ENCODE results near the gene SOST.
A peak's percentile ranks its signal among the peaks of the same experiment; 100 is the strongest.

The SOST gene

DNA sequence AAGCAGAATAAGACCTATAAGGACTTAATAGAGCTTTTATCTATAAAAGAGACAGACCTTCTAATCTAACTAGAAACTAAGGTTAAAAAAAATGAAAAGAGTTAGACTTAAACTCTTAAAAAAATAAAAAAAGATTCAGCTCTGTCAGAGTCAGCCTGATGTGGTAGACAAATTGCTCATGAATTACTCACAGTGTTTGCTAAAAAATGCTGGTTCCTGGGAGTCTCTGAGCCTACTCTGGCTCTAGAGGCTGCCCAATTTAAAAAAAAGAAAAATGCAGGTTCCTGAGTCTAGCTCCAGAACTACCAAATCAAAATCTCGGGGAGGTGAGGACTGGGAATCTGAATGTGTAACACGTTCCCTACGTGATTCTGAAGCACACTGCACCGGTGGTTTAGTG lies 18.1 kb downstream of the SOST start:
- DNase-seq, result peak; percentile 29

DNA sequence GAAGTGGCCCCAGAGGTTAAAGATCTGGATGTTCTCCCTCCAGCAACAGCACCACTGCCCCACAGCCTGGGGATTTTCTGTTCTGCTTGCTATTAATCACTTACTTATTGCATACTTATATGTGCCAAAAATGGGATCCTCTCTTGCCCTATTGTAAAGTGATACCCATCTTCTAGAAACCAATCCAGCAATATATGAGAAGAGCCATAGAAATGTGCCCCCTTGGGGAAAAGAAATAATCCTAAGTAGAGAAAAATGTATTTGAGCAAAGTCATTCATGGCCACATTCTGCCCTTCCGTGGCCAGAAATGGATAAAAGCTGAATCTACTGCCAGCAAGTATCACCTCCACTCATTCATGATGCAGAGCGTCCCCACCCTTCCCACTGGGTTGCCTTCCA lies 20.9 kb downstream of the SOST start:
- DNase-seq, result no peak

DNA sequence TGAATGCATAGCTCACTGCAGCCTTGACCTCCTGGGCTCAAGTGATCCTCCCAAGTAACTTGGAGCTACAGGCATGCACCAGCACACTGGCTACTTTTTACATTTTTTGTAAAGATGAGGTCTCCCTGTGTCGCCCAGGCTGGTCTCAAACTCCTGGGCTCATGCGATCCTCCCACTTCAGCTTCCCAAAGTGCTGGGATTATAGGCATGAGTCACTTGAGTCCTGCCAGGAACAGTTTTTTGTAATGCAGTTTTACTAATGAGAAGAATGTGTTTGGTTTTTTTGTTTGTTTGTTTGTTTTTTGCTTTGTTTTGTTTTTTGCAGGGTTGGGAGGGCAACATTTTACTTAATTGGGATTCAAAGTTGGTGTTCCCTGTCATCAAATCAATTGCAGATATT lies 22.2 kb downstream of the SOST start:
- no peak for DNase-seq

DNA sequence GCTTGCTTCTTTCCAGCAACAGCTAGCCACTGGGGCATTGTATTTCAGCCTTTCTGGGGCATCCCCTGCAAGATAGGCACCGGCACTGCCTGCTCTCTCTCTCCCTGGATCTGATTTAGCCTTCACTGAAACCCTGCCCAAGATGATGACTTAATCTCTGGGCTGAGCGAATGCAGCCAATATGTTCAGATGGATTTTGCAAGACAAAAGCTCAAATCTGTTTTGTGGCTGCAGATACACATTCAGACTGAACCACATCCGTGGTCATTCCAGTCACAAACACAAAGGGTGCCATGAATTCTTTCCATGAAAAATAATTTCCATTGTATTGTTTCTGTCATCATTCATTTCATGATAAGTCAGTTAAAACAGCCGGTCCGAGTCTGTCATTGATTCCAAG lies 24.2 kb downstream of the SOST start:
- no peak for DNase-seq

DNA sequence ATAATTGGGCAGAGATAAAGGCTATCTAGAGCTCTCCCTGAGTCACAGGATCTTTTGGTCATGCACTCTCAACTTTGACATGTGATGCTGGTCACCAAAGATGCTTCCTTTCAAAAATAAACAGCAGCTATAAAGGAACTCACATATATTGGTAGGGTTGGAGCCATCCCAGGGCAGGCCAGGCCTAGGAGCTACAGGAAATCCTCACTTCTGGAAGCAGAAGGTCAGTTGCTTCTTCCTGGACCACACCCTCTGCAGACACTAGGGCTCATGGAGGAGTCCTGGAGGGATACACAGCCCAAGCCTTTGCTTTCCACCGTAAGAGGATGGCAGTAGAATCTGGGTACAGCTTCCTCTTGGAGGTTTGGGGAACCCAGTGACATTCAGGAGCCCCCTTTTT lies 24.6 kb downstream of the SOST start:
- no peak for DNase-seq

DNA sequence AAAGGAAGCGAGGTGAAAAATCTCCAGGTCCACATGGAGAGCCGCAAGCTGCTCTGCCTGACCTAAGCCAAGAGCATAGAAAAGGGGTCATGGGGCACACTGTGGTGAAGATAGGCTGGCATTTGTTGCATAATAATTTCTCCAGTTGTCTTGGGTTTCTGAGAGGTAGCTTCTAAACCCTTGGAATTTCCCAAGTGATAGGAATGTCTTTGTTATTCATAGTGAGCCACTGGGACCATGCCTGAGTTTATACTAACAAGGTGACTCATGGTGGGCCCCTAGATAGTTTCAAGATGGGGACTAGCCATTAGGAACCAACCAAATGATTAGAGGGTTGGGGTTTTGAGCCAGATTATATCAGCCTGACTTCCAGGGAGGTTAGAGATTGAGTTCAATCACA lies 25.6 kb downstream of the SOST start:
- DNase-seq, result peak; percentile 91

DNA sequence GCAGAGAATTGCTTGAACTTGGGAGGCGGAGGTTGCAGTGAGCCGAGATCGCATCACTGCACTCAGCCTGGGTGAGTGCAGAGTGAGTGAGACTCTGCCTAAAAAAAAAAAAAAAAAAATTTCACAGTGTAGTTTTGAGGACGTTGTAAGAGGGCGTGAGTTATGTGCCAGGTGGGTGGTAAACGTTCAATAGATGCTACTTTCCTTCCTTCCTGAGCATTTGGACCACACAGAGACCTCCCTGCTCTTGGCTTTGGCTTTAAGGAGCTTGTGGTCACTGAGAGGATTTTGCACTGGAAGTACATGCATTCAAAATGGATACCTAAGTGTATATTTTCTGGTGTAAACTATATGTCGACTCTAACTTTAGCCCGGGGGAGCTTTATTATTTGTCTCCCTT lies 30.5 kb downstream of the SOST start:
- no peak for DNase-seq

DNA sequence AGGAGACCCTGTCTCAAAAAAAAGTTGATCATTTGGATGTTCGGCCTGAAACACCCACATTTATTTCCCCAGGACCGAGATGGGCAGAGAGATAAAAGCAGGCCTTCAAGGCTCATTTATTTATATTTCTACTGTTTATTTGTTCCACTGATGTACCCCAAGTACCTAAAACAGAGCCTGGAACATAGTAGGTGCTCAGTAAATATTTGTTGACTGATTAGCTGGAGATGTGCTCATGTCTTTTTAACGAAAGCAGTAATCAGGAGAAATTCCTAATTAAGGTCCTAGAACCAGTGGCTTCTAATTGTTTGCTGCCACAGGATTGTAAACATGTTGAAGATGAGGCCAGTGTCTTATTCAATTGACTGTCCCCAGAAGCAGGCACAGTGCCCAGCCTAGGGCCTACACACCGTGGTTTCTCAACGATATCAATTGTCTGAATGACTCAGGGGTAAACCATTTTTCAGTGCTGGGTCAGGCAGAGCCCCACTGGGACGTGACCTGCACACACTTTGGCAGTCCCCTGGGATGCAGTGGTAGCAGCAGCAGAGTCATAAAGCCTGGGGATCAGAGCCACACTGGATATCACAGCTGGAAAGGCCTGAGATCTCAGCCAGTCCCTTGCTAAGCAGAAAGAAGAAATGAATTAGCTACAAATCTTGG lies 34.8 kb downstream of the SOST start:
- DNase-seq, result peak; percentile 40

DNA sequence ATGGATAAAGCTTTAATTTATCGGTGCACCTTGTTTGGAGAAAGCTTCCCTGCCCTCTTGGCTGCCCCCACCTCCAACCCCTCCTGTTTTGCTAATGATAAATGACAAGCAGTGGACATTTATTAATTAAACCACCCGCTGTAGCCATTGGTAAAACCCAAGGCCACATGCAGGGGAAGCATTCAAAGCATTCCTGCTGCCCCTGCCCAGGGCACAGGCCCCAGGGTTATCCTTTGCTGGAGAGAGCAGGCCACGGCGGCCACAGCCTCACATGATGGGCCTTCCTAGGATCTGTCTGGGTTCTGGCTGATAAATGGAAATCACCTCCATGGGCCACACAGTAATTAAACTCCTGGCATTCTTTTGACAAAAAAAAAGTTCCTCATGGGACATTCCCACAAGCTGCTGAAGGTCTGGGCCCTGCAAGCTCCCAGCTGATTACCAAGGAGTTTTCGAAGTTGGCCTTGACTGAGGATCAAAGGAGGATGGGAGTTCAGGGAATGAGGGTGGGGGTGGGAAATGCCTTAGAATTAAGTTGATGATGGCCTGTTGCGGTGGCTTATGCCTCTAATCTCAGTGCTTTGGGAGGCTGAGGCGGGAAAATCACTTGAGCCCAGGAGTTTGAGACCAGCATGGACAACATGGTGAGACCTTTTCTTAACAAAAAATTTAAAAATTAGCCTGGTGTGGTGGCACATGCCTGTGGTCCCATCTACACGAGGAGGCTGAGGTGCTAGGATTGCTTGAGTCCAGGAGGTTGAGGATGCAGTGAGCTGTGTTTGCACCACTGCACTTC lies 35.5 kb downstream of the SOST start:
- DNase-seq, result no peak

DNA sequence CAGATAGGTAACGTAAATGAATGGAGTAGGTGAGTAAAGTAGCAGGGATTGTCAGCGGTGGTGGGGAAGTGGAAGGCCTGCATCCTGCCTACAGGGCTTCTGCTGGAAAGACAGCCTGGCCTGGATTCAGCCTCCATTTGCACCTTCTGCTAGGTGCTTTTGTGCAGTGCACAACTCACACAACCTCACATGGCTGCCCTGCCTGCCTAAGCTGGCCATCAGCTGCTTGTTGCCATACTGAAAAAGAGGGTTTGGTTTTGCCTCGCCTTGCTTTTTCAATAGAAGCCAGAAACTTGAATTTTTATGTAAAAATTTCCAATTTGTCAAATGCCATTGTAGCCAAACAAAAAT lies 36.3 kb downstream of the SOST start:
- DNase-seq, result no peak

DNA sequence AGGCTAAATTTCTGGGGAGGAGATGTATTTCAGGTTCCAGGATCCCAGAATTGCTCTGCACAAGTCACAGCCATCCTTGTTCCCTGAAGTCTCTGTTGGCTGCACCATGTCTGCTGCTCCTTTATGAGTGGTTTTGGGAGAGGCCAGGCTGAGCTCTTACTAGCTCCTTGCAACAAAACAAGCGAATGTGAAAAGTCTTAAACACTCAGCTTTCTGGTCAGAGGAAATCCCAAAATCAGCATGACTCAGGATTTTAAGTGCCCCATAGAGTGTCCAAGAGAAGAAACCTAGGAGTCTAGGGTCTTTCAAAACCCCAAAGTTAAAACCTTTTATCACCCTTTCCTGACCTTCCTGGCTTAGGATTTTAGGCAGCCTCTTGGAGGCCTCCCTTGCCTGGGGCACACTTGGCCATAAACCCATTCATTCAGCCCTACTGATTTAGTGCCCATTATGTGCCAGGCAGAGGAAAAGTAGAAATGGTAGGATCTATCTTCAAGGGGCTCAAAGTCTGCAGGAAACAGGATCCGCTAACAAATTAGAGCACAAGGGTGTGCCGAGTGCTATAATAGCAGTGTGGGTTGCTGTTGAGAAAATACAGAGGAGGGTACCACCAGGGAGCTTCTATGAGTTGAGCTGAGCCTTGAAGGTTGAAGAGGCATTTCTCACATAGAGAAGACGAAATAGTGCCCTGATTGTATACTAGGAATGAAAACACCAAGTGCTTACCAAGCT lies 36.9 kb downstream of the SOST start:
- no peak for DNase-seq

DNA sequence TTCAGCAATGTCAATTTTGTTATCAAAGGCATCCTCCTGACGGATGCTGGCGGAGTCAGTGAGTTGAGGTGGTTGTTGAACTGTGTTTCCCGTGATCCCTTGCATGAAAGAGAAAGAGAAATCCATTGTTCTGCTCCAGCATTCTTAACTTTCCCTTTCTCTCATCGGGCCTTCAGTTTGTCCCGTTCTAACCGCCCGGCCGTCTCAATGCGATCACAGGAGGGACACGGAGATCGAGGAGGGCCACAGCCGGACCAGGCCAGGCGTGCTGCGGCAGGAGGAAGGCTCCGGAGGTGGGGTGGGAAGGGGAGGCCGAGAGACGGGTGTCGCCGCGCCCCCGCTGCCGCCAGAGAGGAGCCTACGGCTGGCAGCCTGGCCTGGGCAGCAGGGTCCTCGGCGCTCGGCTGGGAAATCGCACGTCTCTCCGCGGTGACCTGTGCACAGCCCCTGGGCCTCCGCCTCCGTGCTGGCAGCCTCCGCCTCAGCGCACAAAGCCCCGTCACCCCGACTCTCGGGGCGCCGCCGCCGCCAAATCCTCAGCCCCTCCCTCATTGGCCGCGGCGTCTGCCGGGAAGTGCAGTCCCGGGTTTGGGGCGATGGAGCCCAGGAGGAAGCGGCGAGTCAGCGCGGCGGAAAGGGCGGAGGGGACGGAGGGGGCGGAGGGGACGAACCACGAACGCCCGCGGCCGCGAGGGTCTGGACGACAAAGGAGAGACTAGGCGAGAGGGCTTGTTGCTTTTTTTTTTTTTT lies 38.1 kb downstream of the SOST start:
- DNase-seq, result peak; percentile 29

DNA sequence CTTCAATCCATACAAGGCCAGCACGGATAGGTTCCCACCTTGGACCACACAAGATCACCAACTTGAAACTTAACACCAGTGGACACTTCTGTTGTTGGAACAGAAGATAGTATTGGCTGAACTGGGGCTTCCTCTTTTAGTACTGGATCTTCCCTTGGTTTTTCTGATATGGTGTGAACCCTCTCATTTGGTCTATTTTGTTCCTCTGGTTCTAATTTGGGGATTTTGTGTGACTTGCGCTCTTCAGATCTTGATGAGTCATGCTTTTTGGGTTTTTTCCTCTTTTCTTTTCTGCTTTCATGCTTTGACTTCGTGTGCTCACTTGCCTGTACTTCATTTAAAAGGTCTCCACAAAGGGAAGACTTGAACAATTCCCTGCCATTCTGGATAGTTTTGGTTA lies 39.0 kb downstream of the SOST start:
- DNase-seq, result no peak

DNA sequence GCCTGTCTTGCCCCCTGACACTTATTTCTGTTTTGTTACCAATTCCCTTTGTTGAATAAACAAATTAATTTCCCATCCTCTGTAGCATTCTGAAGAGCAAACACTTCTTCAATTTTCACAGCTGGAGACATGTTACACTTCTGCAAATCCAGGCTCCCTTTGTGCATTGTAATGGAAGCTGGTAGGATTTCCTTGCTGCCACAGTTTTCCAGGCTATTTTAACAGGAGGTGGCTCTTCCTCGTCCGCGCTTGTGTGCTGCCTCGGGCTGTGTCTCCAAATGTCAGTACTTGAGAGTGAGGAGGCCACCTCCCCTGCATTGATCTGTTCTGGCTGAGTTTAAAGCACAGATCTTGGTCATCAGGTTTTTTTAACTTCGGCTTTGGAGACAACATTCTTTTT lies 40.0 kb downstream of the SOST start:
- no peak for DNase-seq

DNA sequence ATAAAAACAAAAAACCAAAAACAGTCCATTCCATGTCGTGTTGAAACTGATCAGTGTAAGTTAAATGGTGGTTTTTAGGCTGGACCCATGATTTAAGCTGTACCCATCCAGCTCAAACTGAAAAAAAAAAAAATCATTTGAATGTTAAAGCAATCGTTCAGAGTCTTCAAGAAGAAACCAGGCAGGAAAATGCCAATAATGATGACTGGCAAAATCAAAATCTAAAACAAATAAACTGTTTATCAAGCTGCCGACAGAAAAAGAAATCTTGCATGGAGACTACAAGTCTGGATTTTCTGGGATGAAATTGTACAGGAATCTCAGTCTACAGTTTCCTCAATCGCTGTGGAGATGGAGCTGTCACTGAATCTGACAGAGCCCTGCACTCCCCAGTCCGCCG lies 40.7 kb downstream of the SOST start:
- DNase-seq, result no peak

DNA sequence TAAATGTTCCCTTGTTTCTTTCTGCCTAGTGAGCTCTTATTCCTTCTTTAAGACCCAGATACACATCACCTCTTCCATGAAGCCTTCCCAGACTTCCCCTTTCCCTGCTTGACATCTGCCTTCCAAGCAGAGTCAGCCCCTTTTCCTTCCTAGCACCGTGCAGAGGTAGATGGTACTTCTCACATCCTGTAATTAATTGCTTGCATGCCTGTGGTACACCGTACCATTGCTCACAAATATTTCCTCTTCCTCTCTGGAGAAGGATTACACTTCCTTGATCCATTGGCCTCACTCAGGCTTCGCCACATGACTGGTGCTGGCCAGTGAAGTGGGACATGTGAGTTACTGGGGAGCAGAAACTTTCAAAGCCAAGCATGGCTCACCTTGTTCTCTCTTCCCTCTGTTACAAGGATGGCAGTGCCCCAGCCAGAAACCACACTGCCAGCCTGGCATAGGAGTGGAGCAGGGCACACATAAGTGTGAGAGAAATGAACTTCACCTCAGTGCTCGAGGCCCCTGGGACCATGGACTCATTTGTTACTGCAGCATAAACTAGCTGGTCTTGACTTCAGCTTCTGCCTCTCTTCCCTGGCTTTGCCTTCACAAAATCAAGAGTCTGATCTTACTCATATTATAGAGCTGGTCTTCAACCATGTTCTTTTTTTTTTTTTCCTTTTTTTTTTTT lies 44.0 kb downstream of the SOST start:
- DNase-seq, result peak; percentile 48

DNA sequence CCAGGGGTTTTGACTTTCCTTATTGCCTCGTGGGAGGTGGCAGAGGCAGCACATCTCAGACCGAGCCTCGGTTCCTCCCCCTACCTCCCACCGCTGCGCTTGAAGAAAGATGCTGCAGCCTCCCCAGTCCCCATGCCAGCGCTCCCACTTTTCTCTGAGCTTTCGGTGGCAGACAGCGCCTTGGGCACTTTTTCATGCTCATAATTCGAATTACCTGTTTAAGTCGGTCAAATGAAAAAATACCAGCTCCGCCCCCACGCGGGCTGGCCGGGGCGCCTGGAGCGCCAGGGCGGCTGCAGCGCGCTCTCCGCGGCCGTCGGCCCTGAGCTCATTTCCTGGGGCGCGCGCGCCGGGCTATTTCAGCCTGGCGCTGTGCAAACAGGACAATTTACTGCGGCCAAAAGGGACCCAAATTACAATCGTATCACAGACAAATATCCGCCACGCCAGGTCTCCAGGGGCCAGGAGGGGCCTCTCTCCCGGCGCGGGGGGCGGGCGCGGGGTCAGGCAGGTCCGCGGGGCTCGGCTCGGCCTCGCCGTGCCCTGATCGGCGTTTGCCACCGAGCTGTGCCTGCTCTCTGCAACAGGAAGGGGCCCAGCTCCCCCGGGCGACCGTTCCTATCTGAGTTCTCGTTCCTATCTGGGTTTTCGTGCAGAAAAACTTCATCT lies 45.0 kb downstream of the SOST start:
- peak; percentile 6 for DNase-seq

DNA sequence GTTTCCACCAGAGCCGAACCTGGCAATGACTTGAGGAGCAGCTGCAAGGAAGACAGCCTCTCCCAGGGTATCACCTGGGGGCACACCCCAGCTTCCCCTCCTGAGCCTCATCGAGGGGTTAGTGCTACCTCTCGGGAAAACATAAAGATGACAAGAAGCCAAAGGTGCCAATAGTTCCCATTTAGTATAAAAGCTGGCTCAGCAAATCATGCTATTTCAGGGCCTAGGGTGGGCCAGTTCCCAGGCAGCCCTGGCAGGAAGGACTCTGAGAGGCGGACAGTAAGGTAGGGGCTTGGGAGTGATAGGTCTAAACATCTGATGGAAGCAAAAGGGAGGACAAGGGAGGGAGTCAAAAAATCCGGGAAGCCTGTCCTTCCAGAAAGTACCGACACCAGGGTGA lies 46.2 kb downstream of the SOST start:
- DNase-seq, result no peak

DNA sequence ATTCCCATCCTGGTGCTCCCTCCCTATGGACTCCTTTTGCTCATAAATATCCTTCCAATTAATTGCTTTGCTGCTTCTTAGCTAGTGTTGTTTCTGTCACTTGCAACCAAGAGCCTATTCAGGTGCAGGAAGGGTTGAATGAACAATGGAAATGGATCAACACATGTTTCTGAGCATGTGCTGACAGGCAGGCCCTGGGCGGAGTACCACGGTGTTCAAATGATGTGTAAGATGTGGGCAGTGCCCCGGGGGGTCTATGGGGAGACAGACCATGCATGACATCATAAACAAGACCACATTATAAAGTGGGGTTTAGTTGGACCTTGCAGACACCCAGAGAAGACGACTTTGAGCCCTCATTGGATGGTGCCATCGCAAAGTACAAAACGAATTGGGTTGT lies 48.5 kb downstream of the SOST start:
- no peak for DNase-seq

DNA sequence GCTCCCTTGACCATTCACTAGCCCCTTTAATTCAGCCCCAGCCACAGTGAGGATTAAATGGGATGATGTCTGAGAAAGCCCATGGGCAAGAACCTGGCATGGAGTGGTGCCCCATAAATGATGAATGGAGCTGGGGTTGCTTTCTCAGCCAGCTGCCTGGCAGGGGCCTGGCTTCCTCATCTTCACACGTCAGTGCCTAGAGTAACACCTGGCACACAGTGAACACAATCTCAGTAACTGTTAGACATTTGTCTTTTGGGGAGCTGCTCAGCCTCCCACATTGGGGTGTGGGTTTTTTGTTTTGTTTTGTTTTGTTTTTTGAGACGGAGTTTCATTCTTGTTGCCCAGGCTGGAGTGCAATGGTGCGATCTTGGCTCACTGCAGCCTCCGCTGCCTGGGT lies 49.4 kb downstream of the SOST start:
- DNase-seq, result no peak

DNA sequence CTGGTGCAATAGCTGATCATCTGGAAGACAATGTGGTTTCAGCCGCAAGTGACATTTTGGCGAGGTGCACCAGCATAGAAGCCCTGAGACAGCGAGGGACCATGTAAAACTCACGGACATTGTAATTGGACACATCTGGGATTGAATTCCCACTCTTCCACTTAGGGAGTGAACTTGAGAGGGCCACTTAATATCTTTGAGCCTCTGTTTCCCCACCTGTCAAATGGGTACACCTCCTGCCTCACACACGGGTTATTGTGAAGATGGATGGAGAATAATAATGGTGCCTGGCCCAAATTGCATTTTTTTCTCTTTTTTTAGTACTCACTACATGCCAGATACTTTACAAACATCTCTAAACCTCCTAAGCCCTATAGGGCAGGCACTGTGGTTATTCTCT lies 51.4 kb downstream of the SOST start:
- DNase-seq, result no peak

DNA sequence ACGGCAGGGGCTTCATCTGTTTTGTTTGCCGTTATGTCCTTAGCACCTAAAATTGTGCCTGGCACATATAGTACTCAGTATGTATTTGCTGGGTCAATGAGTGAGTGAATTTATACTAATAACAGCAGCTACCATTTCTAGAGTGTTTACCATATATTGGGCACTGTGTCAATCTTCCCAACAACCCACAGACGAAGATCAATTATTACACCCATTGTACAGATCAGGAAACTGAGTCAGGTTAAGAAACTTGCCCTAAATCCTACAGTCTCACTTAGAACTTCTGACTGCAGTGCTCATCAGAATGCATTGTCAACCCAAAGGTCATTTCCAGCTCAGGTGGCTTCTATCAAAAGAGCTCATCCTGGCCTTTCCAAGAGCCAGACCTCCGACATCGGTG lies 52.4 kb downstream of the SOST start:
- no peak for DNase-seq

All from kidney glomerular epithelial cell (primary cell).